Erythroblast (primary cell): ENCODE data around the gene CCDC57.

Source experiments
- GATA1 ChIP-seq: IDR thresholded peaks from 2 replicates; pipeline ENCODE4 v1.6.1; 2011; ENCODE audit warnings: low read depth, mild to moderate bottlenecking, control low read depth, low read length, moderate library complexity
- POLR2A ChIP-seq: IDR thresholded peaks from 2 replicates; pipeline ENCODE4 v1.6.1; 2011; ENCODE audit warnings: mild to moderate bottlenecking, low read length

DNA sequence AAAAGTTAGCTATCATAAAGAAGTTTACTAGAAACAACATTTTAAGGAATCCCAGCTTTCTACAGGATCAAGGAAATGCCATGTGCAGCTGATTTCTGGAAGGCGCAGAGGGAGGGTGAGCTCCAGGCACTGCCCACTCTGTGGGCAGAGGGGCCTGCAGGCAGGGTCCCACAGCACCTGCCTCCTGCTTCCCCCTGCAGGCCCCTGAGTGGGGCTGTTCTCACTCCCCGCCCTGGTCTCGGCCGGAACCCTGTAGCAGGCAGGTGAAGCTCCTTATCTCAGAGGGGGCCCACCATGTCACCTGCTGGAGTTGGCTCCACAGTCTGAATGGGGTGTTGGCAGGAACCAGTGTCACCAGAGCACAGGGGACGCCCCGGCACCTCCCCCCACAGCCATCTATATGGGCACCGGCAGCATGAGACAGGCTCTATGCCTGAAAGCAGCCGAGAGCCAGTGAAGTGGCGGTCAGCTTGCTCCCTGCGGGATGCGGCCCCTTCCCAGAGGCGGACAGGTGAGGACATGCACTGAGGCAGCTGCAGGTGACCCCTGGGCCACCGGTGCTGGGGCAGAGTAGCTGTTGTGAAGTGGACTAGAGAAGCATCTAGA, 67.0 kb downstream of the CCDC57 start:
- TF ChIP-seq POLR2A, result no peak
- TF ChIP-seq GATA1, result no peak
